A549 (cell line): ENCODE data around the gene SMIM38. TPM values are rescaled to one million over a fixed set of nuclear protein-coding genes. Genes with fewer than 3 reads are reported as not detected.

Source experiments
- ATAC-seq, 2 experiments: fragments of 200-7000 bp in 1 of 2; fragments of >200 bp in 1 of 2; cut with Nextera tagmentation in 1 of 2; cut with Tn5 transposase in 1 of 2; 3 replicates each; pipeline versions ENCODE4 v1.8.0 to v1.9.1; 2018 to 2020; ENCODE audit warnings: mild to moderate bottlenecking in 1 of 2, moderate library complexity in 1 of 2
- CTCF ChIA-PET: fragments of 300-600 bp; sonication (Branson Sonifier 250); formaldehyde crosslinking; extraction: SDS; loops from one replicate; lab custom pipeline; 2021; ENCODE audit warnings: antibody characterized with exemption, inconsistent platforms; lab: Yijun Ruan, JAX
- POLR2A ChIA-PET: fragments of 350-600 bp; formaldehyde crosslinking; extraction: SDS; loops from one replicate; lab custom pipeline; 2021; ENCODE audit warnings: antibody characterized with exemption, inconsistent platforms; lab: Yijun Ruan, JAX
- DNase-seq, 2 experiments: peaks; one replicate each; pipeline versions ENCODE4 v3.0.0 to v3.0.0-alpha.2; 2011 to 2016; ENCODE audit warnings: low read depth in 1 of 2, low spot score in 1 of 2
- FAIRE-seq: peaks from 2 replicates; lab custom pipeline; 2011; peaks lifted over from hg19 to GRCh38; lab: Jason Lieb, UNC
- H3K27ac ChIP-seq, 2 experiments: fragments of >200 bp; sonication (Bioruptor Twin); formaldehyde crosslinking; 3 replicates each; pipeline ENCODE4 v1.5.1; 2016 to 2017
- H3K4me1 ChIP-seq: fragments of >200 bp; sonication (Bioruptor Twin); formaldehyde crosslinking; 3 replicates; pipeline ENCODE4 v1.6.1; 2016
- H3K4me2 ChIP-seq: fragments of >200 bp; sonication (Bioruptor Twin); formaldehyde crosslinking; 3 replicates; pipeline ENCODE4 v1.6.1; 2016
- H3K4me3 ChIP-seq: fragments of >200 bp; sonication (Bioruptor Twin); formaldehyde crosslinking; 3 replicates; pipeline ENCODE4 v1.5.1; 2016
- H3K9me3 ChIP-seq: fragments of >200 bp; sonication (Bioruptor Twin); formaldehyde crosslinking; 3 replicates; pipeline ENCODE4 v1.6.1; 2016
- ATOH8 ChIP-seq: fragments of 250-450 bp; sonication (Bioruptor Pico); IDR thresholded peaks from 2 replicates; pipeline ENCODE4 v1.5.0; 2020; ENCODE audit warnings: low read depth, mild to moderate bottlenecking, moderate library complexity
- CHD2 ChIP-seq: fragments of 150-350 bp; IDR thresholded peaks from 2 replicates; pipeline ENCODE4 v1.6.1; 2014; ENCODE audit warnings: low read length; ENCODE audit not compliant: partially characterized antibody
- EHF ChIP-seq: fragments of 250-450 bp; sonication (Bioruptor Pico); IDR thresholded peaks from 2 replicates; pipeline ENCODE4 v1.5.0; 2020; ENCODE audit warnings: mild to moderate bottlenecking
- EHMT2 ChIP-seq: fragments of 200-600 bp; sonication (generic); IDR thresholded peaks from 2 replicates; pipeline ENCODE4 v1.6.1; 2016; ENCODE audit warnings: antibody characterized with exemption, low read depth, mild to moderate bottlenecking, moderate library complexity
- EP300 ChIP-seq, 2 experiments: fragments of >200 bp; sonication (Bioruptor Twin); formaldehyde crosslinking; IDR thresholded peaks; 2 replicates in 1 of 2; 3 replicates in 1 of 2; pipeline ENCODE4 v1.6.1; 2016 to 2017
- FOXS1 ChIP-seq: fragments of 250-450 bp; sonication (Bioruptor Pico); IDR thresholded peaks from 2 replicates; pipeline ENCODE4 v1.5.0; 2020; ENCODE audit warnings: mild to moderate bottlenecking, moderate library complexity
- GATA3 ChIP-seq: IDR thresholded peaks from 2 replicates; pipeline ENCODE4 v1.6.1; 2012; ENCODE audit warnings: borderline replicate concordance
- HOXB5 ChIP-seq: fragments of 250-450 bp; sonication (Bioruptor Pico); IDR thresholded peaks from 2 replicates; pipeline ENCODE4 v1.5.0; 2020; ENCODE audit warnings: mild to moderate bottlenecking, moderate library complexity
- MAZ ChIP-seq: fragments of 150-350 bp; IDR thresholded peaks from 2 replicates; pipeline ENCODE4 v1.6.1; 2014; ENCODE audit warnings: antibody characterized with exemption, low read depth, low read length, borderline replicate concordance
- NFE2L2 ChIP-seq: fragments of 150-350 bp; conservative IDR thresholded peaks from 2 replicates; pipeline ENCODE4 v1.6.1; 2014; ENCODE audit warnings: low read length
- NPAS2 ChIP-seq: fragments of 250-450 bp; sonication (Bioruptor Pico); IDR thresholded peaks from 2 replicates; pipeline ENCODE4 v1.8.0; 2022; ENCODE audit warnings: mild to moderate bottlenecking, moderate library complexity, borderline replicate concordance
- NR3C1 ChIP-seq: fragments of >200 bp; sonication (Bioruptor Twin); formaldehyde crosslinking; IDR thresholded peaks from 3 replicates; pipeline ENCODE4 v1.6.1; 2017
- PHF8 ChIP-seq: fragments of 200-600 bp; sonication (generic); IDR thresholded peaks from 2 replicates; pipeline ENCODE4 v1.6.1; 2016; ENCODE audit warnings: low read depth, mild to moderate bottlenecking, antibody characterized with exemption, moderate library complexity, borderline replicate concordance
- POLR2A ChIP-seq: IDR thresholded peaks from 2 replicates; pipeline ENCODE4 v1.6.1; 2012; ENCODE audit warnings: mild to moderate bottlenecking, low read length
- RAD21 ChIP-seq, 2 experiments: fragments of >200 bp in 1 of 2; sonication (Bioruptor Twin) in 1 of 2; formaldehyde crosslinking in 1 of 2; IDR thresholded peaks in 1 of 2; conservative IDR thresholded peaks in 1 of 2; 2 replicates in 1 of 2; 3 replicates in 1 of 2; pipeline ENCODE4 v1.6.1; 2012 to 2018; ENCODE audit warnings: inconsistent platforms in 1 of 2
- RCOR1 ChIP-seq: fragments of 150-350 bp; IDR thresholded peaks from 2 replicates; pipeline ENCODE4 v1.6.1; 2014; ENCODE audit warnings: antibody characterized with exemption, low read length, low read depth
- REST ChIP-seq: fragments of 200-600 bp; sonication (generic); IDR thresholded peaks from 2 replicates; pipeline ENCODE4 v1.6.1; 2016; ENCODE audit warnings: antibody characterized with exemption, mild to moderate bottlenecking, moderate library complexity
- SMC3 ChIP-seq: fragments of >200 bp; sonication (Bioruptor Twin); formaldehyde crosslinking; IDR thresholded peaks from 3 replicates; pipeline ENCODE4 v1.6.1; 2018; ENCODE audit warnings: inconsistent platforms
- SREBF2 ChIP-seq: fragments of 450-650 bp; IDR thresholded peaks from 2 replicates; pipeline ENCODE4 v1.6.1; 2014; ENCODE audit warnings: mild to moderate bottlenecking, moderate library complexity
- ZFP36 ChIP-seq: fragments of 450-650 bp; IDR thresholded peaks from 2 replicates; pipeline ENCODE4 v1.6.1; 2014; ENCODE audit warnings: borderline replicate concordance; ENCODE audit not compliant: partially characterized antibody
- ZNF302 ChIP-seq: fragments of 250-450 bp; sonication (Bioruptor Pico); IDR thresholded peaks from 2 replicates; pipeline ENCODE4 v1.9.0; 2021; ENCODE audit warnings: inconsistent platforms, mild to moderate bottlenecking, moderate library complexity
- whole genome bisulfite sequencing: methylation state at CpG from one replicate; pipeline ENCODE4 v1.1.6; 2017; ENCODE audit errors: missing lambda C conversion rate; 5-methylcytosine and 5-hydroxymethylcytosine counted together
- polyA plus RNA-seq, 4 experiments: library from polyadenylated mRNA; depleted of rRNA in 3 of 4; stranded (reverse); fragments of >200 nt; fragmentation: RNase III in 1 of 4; extraction: RNeasy Plus Mini Kit Qiagen cat#74134 plus additional on column Dnase treatment in 1 of 4; gene quantifications; 2 replicates in 3 of 4; 3 replicates in 1 of 4; pipeline ENCODE4 v1.2.3, GENCODE V29; 2011 to 2017
- TF ChIP-seq, protein P1 (sequence below): IDR thresholded peaks from 2 replicates; pipeline ENCODE4 v1.6.1; 2012
- TF ChIP-seq, protein P2 (sequence below): IDR thresholded peaks from 2 replicates; pipeline ENCODE4 v1.6.1; 2012; ENCODE audit warnings: low read depth, borderline replicate concordance
- TF ChIP-seq, protein P3 (sequence below): fragments of 150-350 bp; IDR thresholded peaks from 2 replicates; pipeline ENCODE4 v1.6.1; 2014; ENCODE audit warnings: low read depth, mild to moderate bottlenecking, low read length
- TF ChIP-seq, protein P4 (sequence below): IDR thresholded peaks from 2 replicates; pipeline ENCODE4 v1.6.1; 2012

SMIM38 gene
- polyA plus RNA-seq, 2 of the 4 experiments (the other 2 are of a cell fraction), result 0.05 to 0.08 TPM

- 82% methylated on average over 22 of the region's 25 CpGs for WGBS
- no peaks in the 10 kb centered on the region for H3K4me1 ChIP-seq
- no peak overlapping the region for H3K4me3 ChIP-seq
- POLR2A ChIA-PET, result no interaction called here
- FAIRE-seq (no peak), DNase-seq (no peak)
- no peak overlapping the region for H3K27ac ChIP-seq
- no peak for TF ChIP-seq EP300 (IDR thresholded peaks at IDR 0.05)
- TF ChIP-seq EHF, result no peak
- no peak for TF ChIP-seq PHF8
- TF ChIP-seq ZNF302 (CRISPR knock-in tag), result no peak
- TF ChIP-seq NR3C1, result no peak
- TF ChIP-seq FOXS1 (CRISPR knock-in tag), result no peak
- TF ChIP-seq SREBF2, result no peak
- TF ChIP-seq, protein P1, sequence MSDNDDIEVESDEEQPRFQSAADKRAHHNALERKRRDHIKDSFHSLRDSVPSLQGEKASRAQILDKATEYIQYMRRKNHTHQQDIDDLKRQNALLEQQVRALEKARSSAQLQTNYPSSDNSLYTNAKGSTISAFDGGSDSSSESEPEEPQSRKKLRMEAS, result no peak
- TF ChIP-seq, all 56 proteins: peak for 0
- CTCF ChIA-PET, result no interaction called here
- no peaks in the 10 kb centered on the region for H3K9me3 ChIP-seq
- ATAC-seq, result no peak
- H3K4me2 ChIP-seq, result no peak overlapping the region
Measured at GRCh38 chr11:69202511-69203221, 46.9 kb downstream of the SMIM38 start.

- CTCF ChIA-PET, result interaction anchor here (1.1 kb wide), 1 partner anchor 91 kb away, joined by 3 read pairs; the partner anchor contains the start of gene MYEOV
- H3K4me3 ChIP-seq, result no peak overlapping the region
- no peak for TF ChIP-seq PHF8
- TF ChIP-seq EP300 (IDR thresholded peaks at IDR 0.05), result no peak
- TF ChIP-seq GATA3, result no peak
- no peak for TF ChIP-seq REST
- TF ChIP-seq EHMT2, result no peak
- no peak for TF ChIP-seq RCOR1
- TF ChIP-seq MAZ, result no peak
- no peak for TF ChIP-seq POLR2A
- no peak for TF ChIP-seq NPAS2 (CRISPR knock-in tag)
- no peak for TF ChIP-seq SMC3
- no peak for TF ChIP-seq HOXB5
- TF ChIP-seq CHD2, result no peak
- no peaks in the 10 kb centered on the region for H3K4me1 ChIP-seq
- peaks cover 3% of the 10 kb centered on the region for H3K9me3 ChIP-seq
- DNase-seq (no peak), FAIRE-seq (no peak), ATAC-seq (no peak)
- H3K4me2 ChIP-seq, result no peak overlapping the region
- H3K27ac ChIP-seq, result no peak overlapping the region
- WGBS, result 80% methylated on average over 16 of the region's 16 CpGs
- POLR2A ChIA-PET, result no interaction called here
Measured at GRCh38 chr11:69203381-69203780, 47.6 kb downstream of the SMIM38 start.

- FAIRE-seq (no peak), ATAC-seq (no peak), DNase-seq (no peak)
- 59% methylated on average over 8 of the region's 8 CpGs for WGBS
- CTCF ChIA-PET, result interaction anchor here (1.1 kb wide), 1 partner anchor 90 kb away, joined by 3 read pairs; the partner anchor contains the start of gene MYEOV
- Histone ChIP-seq H3K4me1 (no peaks in the 10 kb centered on the region), H3K27ac (no peak overlapping the region), H3K4me2 (no peak overlapping the region), H3K4me3 (no peak overlapping the region), H3K9me3 (peaks cover 7% of the 10 kb centered on the region)
- POLR2A ChIA-PET, result no interaction called here
- TF ChIP-seq, protein P2, sequence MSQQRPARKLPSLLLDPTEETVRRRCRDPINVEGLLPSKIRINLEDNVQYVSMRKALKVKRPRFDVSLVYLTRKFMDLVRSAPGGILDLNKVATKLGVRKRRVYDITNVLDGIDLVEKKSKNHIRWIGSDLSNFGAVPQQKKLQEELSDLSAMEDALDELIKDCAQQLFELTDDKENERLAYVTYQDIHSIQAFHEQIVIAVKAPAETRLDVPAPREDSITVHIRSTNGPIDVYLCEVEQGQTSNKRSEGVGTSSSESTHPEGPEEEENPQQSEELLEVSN, result no peak
- TF ChIP-seq ZFP36 (no peak), NFE2L2 (no peak), NR3C1 (no peak), ATOH8 (CRISPR knock-in tag) (no peak), RAD21 (conservative IDR thresholded peaks at IDR 0.05 in 1 of 2, IDR thresholded peaks at IDR 0.05 in 1 of 2) (no peak), EHF (no peak), RCOR1 (no peak)
- TF ChIP-seq, protein P3, sequence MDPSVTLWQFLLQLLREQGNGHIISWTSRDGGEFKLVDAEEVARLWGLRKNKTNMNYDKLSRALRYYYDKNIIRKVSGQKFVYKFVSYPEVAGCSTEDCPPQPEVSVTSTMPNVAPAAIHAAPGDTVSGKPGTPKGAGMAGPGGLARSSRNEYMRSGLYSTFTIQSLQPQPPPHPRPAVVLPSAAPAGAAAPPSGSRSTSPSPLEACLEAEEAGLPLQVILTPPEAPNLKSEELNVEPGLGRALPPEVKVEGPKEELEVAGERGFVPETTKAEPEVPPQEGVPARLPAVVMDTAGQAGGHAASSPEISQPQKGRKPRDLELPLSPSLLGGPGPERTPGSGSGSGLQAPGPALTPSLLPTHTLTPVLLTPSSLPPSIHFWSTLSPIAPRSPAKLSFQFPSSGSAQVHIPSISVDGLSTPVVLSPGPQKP, result no peak
- TF ChIP-seq, protein P4, sequence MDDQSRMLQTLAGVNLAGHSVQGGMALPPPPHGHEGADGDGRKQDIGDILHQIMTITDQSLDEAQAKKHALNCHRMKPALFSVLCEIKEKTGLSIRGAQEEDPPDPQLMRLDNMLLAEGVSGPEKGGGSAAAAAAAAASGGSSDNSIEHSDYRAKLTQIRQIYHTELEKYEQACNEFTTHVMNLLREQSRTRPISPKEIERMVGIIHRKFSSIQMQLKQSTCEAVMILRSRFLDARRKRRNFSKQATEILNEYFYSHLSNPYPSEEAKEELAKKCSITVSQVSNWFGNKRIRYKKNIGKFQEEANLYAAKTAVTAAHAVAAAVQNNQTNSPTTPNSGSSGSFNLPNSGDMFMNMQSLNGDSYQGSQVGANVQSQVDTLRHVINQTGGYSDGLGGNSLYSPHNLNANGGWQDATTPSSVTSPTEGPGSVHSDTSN, result no peak
Measured at GRCh38 chr11:69203901-69204245, 48.1 kb downstream of the SMIM38 start.
